Nephron (organoid): ENCODE measurements around the gene DDX54.

Experiments
- H3K27ac Mint-ChIP-seq, 3 experiments: 2 replicates each; pipeline ENCODE4 v1.8.0; 2020; ENCODE audit warnings: mixed read lengths in 3 of 3, mild to moderate bottlenecking in 2 of 3, moderate library complexity in 1 of 3
- H3K27me3 Mint-ChIP-seq: 2 replicates; pipeline ENCODE4 v1.8.0; 2021; ENCODE audit warnings: low read depth, mild to moderate bottlenecking, moderate library complexity, mixed read lengths
- H3K36me3 Mint-ChIP-seq: 2 replicates; pipeline ENCODE4 v1.8.0; 2020; ENCODE audit warnings: low read depth, mixed read lengths
- H3K4me1 Mint-ChIP-seq: 2 replicates; pipeline ENCODE4 v1.8.0; 2020; ENCODE audit warnings: mixed read lengths
- H3K4me3 Mint-ChIP-seq, 3 experiments: 2 replicates each; pipeline ENCODE4 v1.8.0; 2020; ENCODE audit warnings: mild to moderate bottlenecking in 3 of 3, mixed read lengths in 3 of 3, moderate library complexity in 2 of 3
- H3K9me3 Mint-ChIP-seq: 2 replicates; pipeline ENCODE4 v1.8.0; 2020; ENCODE audit warnings: mixed read lengths
- TF ChIP-seq, protein P1 (sequence below), 3 experiments: fragments of 200-600 bp; sonication (generic); IDR thresholded peaks; one replicate each; pipeline ENCODE4 v1.5.0; 2021; ENCODE audit warnings: antibody characterized with exemption in 3 of 3; ENCODE audit not compliant: unreplicated experiment in 3 of 3

DDX54 gene

GRCh38 chr12:113115455-113116126, 69.7 kb downstream of the DDX54 start:
- Mint-ChIP-seq H3K4me3 (no peak overlapping the region), H3K27me3 (peaks cover 29% of the 10 kb centered on the region), H3K4me1 (no peaks in the 10 kb centered on the region), H3K27ac (no peak overlapping the region), H3K9me3 (no peaks in the 10 kb centered on the region), H3K36me3 (no peaks in the 10 kb centered on the region)
- TF ChIP-seq, protein P1, sequence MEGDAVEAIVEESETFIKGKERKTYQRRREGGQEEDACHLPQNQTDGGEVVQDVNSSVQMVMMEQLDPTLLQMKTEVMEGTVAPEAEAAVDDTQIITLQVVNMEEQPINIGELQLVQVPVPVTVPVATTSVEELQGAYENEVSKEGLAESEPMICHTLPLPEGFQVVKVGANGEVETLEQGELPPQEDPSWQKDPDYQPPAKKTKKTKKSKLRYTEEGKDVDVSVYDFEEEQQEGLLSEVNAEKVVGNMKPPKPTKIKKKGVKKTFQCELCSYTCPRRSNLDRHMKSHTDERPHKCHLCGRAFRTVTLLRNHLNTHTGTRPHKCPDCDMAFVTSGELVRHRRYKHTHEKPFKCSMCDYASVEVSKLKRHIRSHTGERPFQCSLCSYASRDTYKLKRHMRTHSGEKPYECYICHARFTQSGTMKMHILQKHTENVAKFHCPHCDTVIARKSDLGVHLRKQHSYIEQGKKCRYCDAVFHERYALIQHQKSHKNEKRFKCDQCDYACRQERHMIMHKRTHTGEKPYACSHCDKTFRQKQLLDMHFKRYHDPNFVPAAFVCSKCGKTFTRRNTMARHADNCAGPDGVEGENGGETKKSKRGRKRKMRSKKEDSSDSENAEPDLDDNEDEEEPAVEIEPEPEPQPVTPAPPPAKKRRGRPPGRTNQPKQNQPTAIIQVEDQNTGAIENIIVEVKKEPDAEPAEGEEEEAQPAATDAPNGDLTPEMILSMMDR (IDR thresholded peaks at IDR 0.05; ENCODE audit: unreplicated experiment in 3 of 3): no peak

GRCh38 chr12:113114447-113115178, 70.7 kb downstream of the DDX54 start:
- no peak overlapping the region for H3K4me3 Mint-ChIP-seq
- no peak overlapping the region for H3K27ac Mint-ChIP-seq
- peaks cover 21% of the 10 kb centered on the region for H3K27me3 Mint-ChIP-seq
- no peaks in the 10 kb centered on the region for H3K9me3 Mint-ChIP-seq
- no peaks in the 10 kb centered on the region for H3K4me1 Mint-ChIP-seq
- H3K36me3 Mint-ChIP-seq: no peaks in the 10 kb centered on the region
- TF ChIP-seq, protein P1 (IDR thresholded peaks at IDR 0.05; ENCODE audit: unreplicated experiment in 3 of 3): no peak

DNA sequence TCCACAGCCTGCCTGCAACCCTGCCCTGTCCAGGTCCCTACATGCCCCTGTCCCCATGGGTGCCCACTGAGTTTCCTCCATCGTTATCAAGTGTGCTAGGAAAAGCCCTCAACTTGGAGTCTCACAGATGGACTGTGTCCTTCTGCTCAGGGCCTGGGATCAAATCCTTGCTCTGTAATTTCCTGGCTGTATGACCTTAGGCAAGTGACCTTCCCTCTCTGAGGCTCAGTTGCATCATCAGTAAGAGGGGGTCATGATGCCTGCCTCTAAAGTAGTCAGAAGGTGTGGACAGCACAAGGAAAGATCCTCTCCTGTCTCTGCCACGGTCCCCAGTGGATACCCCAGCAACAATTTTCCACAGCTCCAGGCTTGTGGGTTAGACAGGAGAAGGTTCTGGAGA, 71.9 kb downstream of the DDX54 start:
- TF ChIP-seq, protein P1 (IDR thresholded peaks at IDR 0.05; ENCODE audit: unreplicated experiment in 3 of 3): no peak
- Mint-ChIP-seq H3K4me3 (no peak overlapping the region), H3K4me1 (no peaks in the 10 kb centered on the region), H3K27me3 (peaks cover 28% of the 10 kb centered on the region), H3K36me3 (no peaks in the 10 kb centered on the region), H3K9me3 (no peaks in the 10 kb centered on the region), H3K27ac (no peak overlapping the region)

DNA sequence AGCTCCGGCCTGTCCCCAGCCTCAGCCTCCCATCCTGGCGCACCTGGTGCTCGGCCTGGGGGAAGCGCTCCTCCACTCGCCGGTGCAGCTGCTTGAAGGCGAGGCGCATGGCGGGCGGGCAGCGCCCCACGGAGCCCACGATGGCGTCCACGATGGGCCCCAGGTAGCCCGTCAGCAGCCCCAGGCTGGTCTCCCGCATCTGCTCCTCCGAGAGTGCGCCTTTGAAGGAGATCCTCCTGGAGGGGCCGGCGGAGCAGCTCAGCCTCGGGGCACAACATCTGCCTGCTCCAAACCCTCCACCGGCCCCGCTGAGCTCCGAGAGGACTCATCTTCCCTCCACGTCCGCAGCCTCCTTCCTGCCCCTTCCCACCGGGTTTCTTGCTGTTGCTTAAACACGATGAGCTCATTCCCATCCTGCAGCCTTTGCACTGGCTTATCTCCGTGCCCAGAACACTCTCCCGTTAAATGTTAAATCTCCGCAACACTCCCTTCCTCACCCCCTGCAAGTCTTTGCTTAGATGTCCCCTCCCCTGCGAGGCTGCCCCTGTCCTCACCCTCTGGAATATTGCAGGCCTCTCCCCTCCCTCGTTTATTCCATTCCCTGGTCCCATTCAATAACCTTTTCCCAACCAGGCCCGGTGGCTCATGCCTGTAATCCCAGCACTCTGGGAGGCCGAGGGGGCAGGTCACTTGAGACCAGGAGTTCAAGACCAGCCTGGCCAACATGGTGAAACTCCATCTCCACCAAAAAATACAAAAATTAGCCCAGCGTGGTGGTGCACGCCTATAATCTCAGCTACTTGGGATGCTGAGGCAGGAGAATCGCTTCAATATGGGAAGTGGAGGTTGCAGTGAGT, 73.0 kb downstream of the DDX54 start:
- Mint-ChIP-seq H3K9me3 (no peaks in the 10 kb centered on the region), H3K4me3 (no peak overlapping the region), H3K27ac (no peak overlapping the region), H3K36me3 (no peaks in the 10 kb centered on the region), H3K27me3 (peaks cover 35% of the 10 kb centered on the region), H3K4me1 (no peaks in the 10 kb centered on the region)
- TF ChIP-seq, protein P1 (IDR thresholded peaks at IDR 0.05; ENCODE audit: unreplicated experiment in 3 of 3): no peak

DNA sequence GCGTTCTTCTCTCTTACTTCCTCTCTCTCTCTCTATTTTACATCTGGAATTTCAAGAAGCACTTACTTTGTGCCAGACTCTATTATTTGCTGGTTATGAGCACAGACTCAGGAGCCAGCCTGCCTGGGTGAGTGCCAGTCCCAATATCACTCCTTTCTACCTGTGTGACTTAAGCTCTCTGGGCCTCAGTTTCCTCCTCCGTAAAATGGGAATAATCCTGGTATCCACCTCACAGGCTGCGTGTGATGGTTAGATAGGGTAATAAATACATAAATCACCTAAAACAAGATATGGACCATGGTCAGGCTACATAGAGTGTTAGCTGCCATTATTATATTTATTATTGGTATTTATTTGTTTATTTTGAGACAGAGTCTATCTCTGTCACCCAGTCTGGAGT, 74.0 kb downstream of the DDX54 start:
- Mint-ChIP-seq H3K4me1 (no peaks in the 10 kb centered on the region), H3K36me3 (no peaks in the 10 kb centered on the region), H3K27me3 (peaks cover 41% of the 10 kb centered on the region), H3K27ac (no peak overlapping the region), H3K9me3 (no peaks in the 10 kb centered on the region), H3K4me3 (no peak overlapping the region)
- TF ChIP-seq, protein P1 (IDR thresholded peaks at IDR 0.05; ENCODE audit: unreplicated experiment in 3 of 3): no peak
